GM12878 (cell line): ENCODE data around the gene CACFD1. TPM values are rescaled to one million over a fixed set of nuclear protein-coding genes. Genes with fewer than 3 reads are reported as not detected.

ENCODE experiments used
- ATAC-seq: fragments of 200-7000 bp; cut with Tn5 transposase; 3 replicates; pipeline ENCODE4 v1.9.1; 2020; ENCODE audit warnings: mild to moderate bottlenecking, moderate library complexity
- BruUV-seq: library from RNA; stranded (reverse); fragments of 400-500 nt; replicated peaks from 2 replicates; lab custom pipeline; 2021; lab: Mats Ljungman, UMichigan
- CTCF ChIA-PET: fragments of 300-600 bp; sonication (Branson Sonifier 250); formaldehyde crosslinking; extraction: SDS; loops from one replicate; lab custom pipeline; 2021; ENCODE audit warnings: inconsistent platforms; lab: Yijun Ruan, JAX
- POLR2A ChIA-PET: fragments of 350-600 bp; formaldehyde crosslinking; extraction: SDS; loops from one replicate; lab custom pipeline; 2021; ENCODE audit warnings: inconsistent platforms; lab: Charles Lee
- RAD21 ChIA-PET: fragments of 300-600 bp; sonication (Branson Sonifier 250); formaldehyde crosslinking; loops from one replicate; lab custom pipeline; 2023; ENCODE audit warnings: antibody characterized with exemption; ENCODE audit not compliant: unreplicated experiment; lab: Charles Lee
- SMC1A ChIA-PET: fragments of 300-600 bp; sonication (Branson Sonifier 250); formaldehyde crosslinking; loops from one replicate; lab custom pipeline; 2023; ENCODE audit not compliant: unreplicated experiment, uncharacterized antibody; lab: Charles Lee
- DNase-seq: peaks from one replicate; pipeline ENCODE4 v3.0.0-alpha.2; 2011; ENCODE audit warnings: low read depth, low spot score
- FAIRE-seq: peaks from 3 replicates; lab custom pipeline; 2011; peaks lifted over from hg19 to GRCh38; lab: Jason Lieb, UNC
- H2AFZ ChIP-seq: 2 replicates; pipeline ENCODE4 v1.6.0; 2011; ENCODE audit warnings: low read depth, low read length, control low read depth; ENCODE audit not compliant: control insufficient read depth
- H3K27ac ChIP-seq: 2 replicates; pipeline ENCODE4 v1.5.1; 2011; ENCODE audit warnings: control low read depth; ENCODE audit not compliant: control insufficient read depth, insufficient read depth
- H3K27me3 ChIP-seq, 2 experiments: replicated peaks in 1 of 2; 2 replicates each; pipeline versions ENCODE4 v1.6.0 to v1.6.1; 2011; ENCODE audit warnings: low read length in 1 of 2; ENCODE audit not compliant: control insufficient read depth in 2 of 2, insufficient read depth in 2 of 2
- H3K36me3 ChIP-seq, 2 experiments: 2 replicates each; pipeline ENCODE4 v1.5.1; 2011; ENCODE audit warnings: low read length in 1 of 2; ENCODE audit not compliant: control insufficient read depth in 2 of 2, insufficient read depth in 2 of 2
- H3K4me1 ChIP-seq: 2 replicates; pipeline ENCODE4 v1.6.1; 2011; ENCODE audit warnings: mild to moderate bottlenecking, low read length, moderate library complexity, mixed read lengths; ENCODE audit not compliant: control insufficient read depth, insufficient read depth
- H3K4me2 ChIP-seq: 2 replicates; pipeline ENCODE4 v1.6.0; 2011; ENCODE audit warnings: control low read depth; ENCODE audit not compliant: control insufficient read depth, insufficient read depth
- H3K4me3 ChIP-seq: fragments of 200-600 bp; sonication (generic); 2 replicates; pipeline ENCODE4 v1.5.1; 2016
- H3K79me2 ChIP-seq: 2 replicates; pipeline ENCODE4 v1.6.0; 2011; ENCODE audit warnings: low read length; ENCODE audit not compliant: control insufficient read depth, insufficient read depth
- H3K9ac ChIP-seq: 2 replicates; pipeline ENCODE4 v1.8.0; 2011; ENCODE audit warnings: low read length, control low read depth, mixed read lengths; ENCODE audit not compliant: control insufficient read depth, insufficient read depth
- H3K9me3 ChIP-seq: replicated peaks from 3 replicates; pipeline ENCODE4 v1.5.1; 2011; ENCODE audit warnings: mild to moderate bottlenecking, low read length; ENCODE audit not compliant: control insufficient read depth, insufficient read depth
- H4K20me1 ChIP-seq: 2 replicates; pipeline ENCODE4 v1.6.0; 2011; ENCODE audit not compliant: control insufficient read depth, insufficient read depth
- ATF3 ChIP-seq: IDR thresholded peaks from 2 replicates; pipeline ENCODE4 v1.6.1; 2011; ENCODE audit warnings: low read depth, mild to moderate bottlenecking, low read length, moderate library complexity, borderline replicate concordance; ENCODE audit errors: extremely low read depth
- CEBPB ChIP-seq, 2 experiments: fragments of 150-350 bp in 1 of 2; IDR thresholded peaks; 2 replicates each; pipeline ENCODE4 v1.6.1; 2012 to 2014; ENCODE audit warnings: low read depth in 2 of 2, low read length in 2 of 2, borderline replicate concordance in 1 of 2, inconsistent platforms in 1 of 2
- CREM ChIP-seq: IDR thresholded peaks from 2 replicates; pipeline ENCODE4 v1.6.1; 2014; ENCODE audit warnings: antibody characterized with exemption, low read depth
- EP300 ChIP-seq, 2 experiments: fragments of 150-350 bp in 1 of 2; IDR thresholded peaks; 2 replicates each; pipeline ENCODE4 v1.6.1; 2011 to 2012; ENCODE audit warnings: low read depth in 2 of 2, low read length in 2 of 2, borderline replicate concordance in 1 of 2, improper control_type of control experiment in 1 of 2, inconsistent platforms in 1 of 2; ENCODE audit not compliant: control insufficient read depth in 1 of 2
- GATAD2B ChIP-seq: fragments of 450-650 bp; conservative IDR thresholded peaks from 2 replicates; pipeline ENCODE4 v1.6.1; 2017; ENCODE audit warnings: low read depth, mild to moderate bottlenecking, moderate library complexity
- HSF1 ChIP-seq: fragments of 150-350 bp; IDR thresholded peaks from 2 replicates; pipeline ENCODE4 v1.6.1; 2014; ENCODE audit warnings: mild to moderate bottlenecking, low read depth, low read length
- KDM1A ChIP-seq: fragments of 200-600 bp; sonication (generic); IDR thresholded peaks from 2 replicates; pipeline ENCODE4 v1.6.1; 2016; ENCODE audit warnings: borderline replicate concordance
- NR2C1 ChIP-seq: fragments of 450-650 bp; IDR thresholded peaks from 2 replicates; pipeline ENCODE4 v1.6.1; 2017; ENCODE audit warnings: antibody characterized with exemption, mild to moderate bottlenecking, moderate library complexity
- RBBP5 ChIP-seq: fragments of 200-600 bp; sonication (generic); conservative IDR thresholded peaks from 2 replicates; pipeline ENCODE4 v1.6.1; 2016
- SPI1 ChIP-seq: IDR thresholded peaks from 2 replicates; pipeline ENCODE4 v1.6.1; 2011; ENCODE audit warnings: low read depth, mild to moderate bottlenecking, low read length, moderate library complexity, borderline replicate concordance; ENCODE audit not compliant: insufficient read depth
- TAF1 ChIP-seq: IDR thresholded peaks from 2 replicates; pipeline ENCODE4 v1.6.1; 2011; ENCODE audit warnings: mild to moderate bottlenecking, low read depth, low read length, borderline replicate concordance
- WRNIP1 ChIP-seq: IDR thresholded peaks from 2 replicates; pipeline ENCODE4 v1.6.1; 2011; ENCODE audit warnings: low read depth, low read length, improper control_type of control experiment, borderline replicate concordance
- WGBS: methylation state at CpG from one replicate; pipeline ENCODE4 v1.1.6; 2016; ENCODE audit warnings: low lambda C conversion rate; ENCODE audit not compliant: insufficient replicate concordance, insufficient coverage; ENCODE audit errors: missing lambda C conversion rate; 5-methylcytosine and 5-hydroxymethylcytosine counted together
- in situ Hi-C: fragments of 300-500 bp; cut with MboI; formaldehyde crosslinking; loops from 9 replicates; pipeline ENCODE4 v1.14.3; 2018; ENCODE audit warnings: mixed read lengths
- intact Hi-C: fragments of 100-400 bp; cut with micrococcal nuclease; formaldehyde crosslinking; loops from one replicate; pipeline ENCODE4 v1.14.2; 2022; ENCODE audit not compliant: unreplicated experiment
- polyA plus RNA-seq, 11 experiments: library from polyadenylated mRNA; depleted of rRNA in 4 of 11; unstranded in 6 of 11; stranded (reverse) in 5 of 11; fragments of >200 nt; fragmentation: Nextera tagmentation in 4 of 11; fragmentation: Illumina TruSeq in 1 of 11; extraction: Ambion mirVana in 4 of 11; extraction: Trizol in 1 of 11; gene quantifications; 1 replicate in 1 of 11; 2 replicates in 10 of 11; pipeline versions ENCODE4 v1.2.1 to v1.2.3, GENCODE V29; 2011 to 2016; ENCODE audit warnings: inconsistent platforms in 2 of 11, missing spikeins in 2 of 11, low read depth in 1 of 11
- total RNA-seq, 4 experiments: library from RNA; depleted of rRNA in 3 of 4; stranded (reverse); fragments of >200 nt in 3 of 4; fragmentation: Illumina TruSeq in 1 of 4; extraction: Trizol in 1 of 4; gene quantifications; 2 replicates each; pipeline versions ENCODE4 v1.2.1 to v1.2.3, GENCODE V29; 2013 to 2021
- TF ChIP-seq, protein P1 (sequence below): fragments of 450-650 bp; IDR thresholded peaks from 2 replicates; pipeline ENCODE4 v1.6.1; 2017; ENCODE audit warnings: mild to moderate bottlenecking, moderate library complexity

The CACFD1 gene
- total and polyA plus RNA-seq, 10 of the 15 experiments (the other 5 are each of a cell fraction or from before 2014, with no cell fraction given) = 0.09 to 5.8 (median 1.4) TPM; not detected in 1

DNA sequence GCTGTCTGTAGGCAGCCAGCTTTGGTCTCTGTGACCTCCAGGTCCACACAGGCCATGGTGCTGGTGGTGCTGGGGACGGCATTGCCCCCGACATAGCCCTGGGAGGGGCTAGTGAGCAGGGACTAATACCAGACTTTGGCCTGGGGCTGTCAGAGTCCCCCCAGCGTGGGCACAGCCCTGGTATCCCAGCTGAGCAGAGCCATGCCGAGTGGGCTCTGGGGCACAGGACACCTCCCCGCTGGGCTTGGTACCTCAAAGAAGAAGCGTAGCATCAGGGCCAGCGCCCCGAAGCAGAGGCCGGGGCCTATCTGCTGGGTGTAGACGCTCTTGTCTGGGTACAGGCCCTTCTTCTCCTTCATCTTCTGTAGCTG is 55.4 kb downstream of the CACFD1 start (continued):
- TF ChIP-seq KDM1A (no peak), HSF1 (no peak), EP300 (IDR thresholded peaks at IDR 0.05; ENCODE audit: borderline replicate concordance in 1 of 2, control insufficient read depth in 1 of 2, low read depth in 2 of 2, low read length in 2 of 2) (no peak), CREM (no peak)
- TF ChIP-seq, protein P1, sequence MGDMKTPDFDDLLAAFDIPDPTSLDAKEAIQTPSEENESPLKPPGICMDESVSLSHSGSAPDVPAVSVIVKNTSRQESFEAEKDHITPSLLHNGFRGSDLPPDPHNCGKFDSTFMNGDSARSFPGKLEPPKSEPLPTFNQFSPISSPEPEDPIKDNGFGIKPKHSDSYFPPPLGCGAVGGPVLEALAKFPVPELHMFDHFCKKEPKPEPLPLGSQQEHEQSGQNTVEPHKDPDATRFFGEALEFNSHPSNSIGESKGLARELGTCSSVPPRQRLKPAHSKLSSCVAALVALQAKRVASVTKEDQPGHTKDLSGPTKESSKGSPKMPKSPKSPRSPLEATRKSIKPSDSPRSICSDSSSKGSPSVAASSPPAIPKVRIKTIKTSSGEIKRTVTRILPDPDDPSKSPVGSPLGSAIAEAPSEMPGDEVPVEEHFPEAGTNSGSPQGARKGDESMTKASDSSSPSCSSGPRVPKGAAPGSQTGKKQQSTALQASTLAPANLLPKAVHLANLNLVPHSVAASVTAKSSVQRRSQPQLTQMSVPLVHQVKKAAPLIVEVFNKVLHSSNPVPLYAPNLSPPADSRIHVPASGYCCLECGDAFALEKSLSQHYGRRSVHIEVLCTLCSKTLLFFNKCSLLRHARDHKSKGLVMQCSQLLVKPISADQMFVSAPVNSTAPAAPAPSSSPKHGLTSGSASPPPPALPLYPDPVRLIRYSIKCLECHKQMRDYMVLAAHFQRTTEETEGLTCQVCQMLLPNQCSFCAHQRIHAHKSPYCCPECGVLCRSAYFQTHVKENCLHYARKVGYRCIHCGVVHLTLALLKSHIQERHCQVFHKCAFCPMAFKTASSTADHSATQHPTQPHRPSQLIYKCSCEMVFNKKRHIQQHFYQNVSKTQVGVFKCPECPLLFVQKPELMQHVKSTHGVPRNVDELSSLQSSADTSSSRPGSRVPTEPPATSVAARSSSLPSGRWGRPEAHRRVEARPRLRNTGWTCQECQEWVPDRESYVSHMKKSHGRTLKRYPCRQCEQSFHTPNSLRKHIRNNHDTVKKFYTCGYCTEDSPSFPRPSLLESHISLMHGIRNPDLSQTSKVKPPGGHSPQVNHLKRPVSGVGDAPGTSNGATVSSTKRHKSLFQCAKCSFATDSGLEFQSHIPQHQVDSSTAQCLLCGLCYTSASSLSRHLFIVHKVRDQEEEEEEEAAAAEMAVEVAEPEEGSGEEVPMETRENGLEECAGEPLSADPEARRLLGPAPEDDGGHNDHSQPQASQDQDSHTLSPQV = no peak

- no peak for FAIRE-seq
- no peaks in the 10 kb centered on the region for H3K79me2 ChIP-seq
- no peak for DNase-seq
- TF ChIP-seq TAF1 = no peak
- no peak for TF ChIP-seq RBBP5
- no peak for TF ChIP-seq ATF3
- TF ChIP-seq CEBPB (IDR thresholded peaks at IDR 0.05; ENCODE audit: borderline replicate concordance in 1 of 2, low read depth in 2 of 2, low read length in 2 of 2) = no peak
- TF ChIP-seq WRNIP1 = no peak
- TF ChIP-seq GATAD2B = no peak
- no peak for TF ChIP-seq NR2C1
- no peak for TF ChIP-seq SPI1
- peaks cover 0 to 2% of the 10 kb centered on the region in 2 experiments; a peak in 2 of 4 replicates for H3K27me3 ChIP-seq
- ChIA-PET POLR2A (no interaction called here), RAD21 (no interaction called here), SMC1A (no interaction called here), CTCF (no interaction called here)
- H2AFZ ChIP-seq = no peak overlapping the region
- WGBS = 38% methylated on average over 17 of the region's 17 CpGs
- H3K4me1 ChIP-seq = no peaks in the 10 kb centered on the region
- no peak overlapping the region for H3K4me3 ChIP-seq
- no peaks in the 10 kb centered on the region for H4K20me1 ChIP-seq
- no peak for ATAC-seq
- no peak overlapping the region for H3K4me2 ChIP-seq
- no peak overlapping the region for H3K27ac ChIP-seq
- BruUV-seq = no TSS peak
- H3K9me3 ChIP-seq = no peaks in the 10 kb centered on the region
- in situ Hi-C loops = no loop called here
- no peak overlapping the region for H3K9ac ChIP-seq
- intact Hi-C loops = no loop called here
- no peaks in the 10 kb centered on the region for H3K36me3 ChIP-seq
Measured at GRCh38 chr9:133515615-133516255, 56.0 kb downstream of the CACFD1 start.
